Bronchus fibroblast of lung (primary cell): ENCODE results near the gene MCM6. TPM values are rescaled to one million over a fixed set of nuclear protein-coding genes. Genes with fewer than 3 reads are reported as not detected.

Experiments used
- total RNA-seq: library from RNA; depleted of rRNA; stranded (reverse); fragments of >200 nt; gene quantifications from 2 replicates; pipeline ENCODE4 v1.2.3, GENCODE V29; 2015

MCM6 gene
- total RNA-seq: 44.4 and 46.5 TPM in 2 replicates

GRCh38 chr2:135876066-135876711, at the start of gene MCM6:
MCM6 (minus strand) TSS chr2:135876443; CDS start chr2:135876365, 78 bp downstream.

GRCh38 chr2:135836596-135837270, 39.5 kb downstream of the MCM6 start, which contains the start of gene LCT:
LCT (minus strand) TSS chr2:135837184; CDS start chr2:135837169, 15 bp downstream.

Other genes with a start within 250 kb of the MCM6 start
- gene UBXN4, start 134.6 kb downstream of the MCM6 start, total RNA-seq: 24.2 and 28.1 TPM in 2 replicates
- not detected in 2 replicates for gene LCT, start 39.3 kb downstream of the MCM6 start, total RNA-seq
- 48.8 and 62.5 TPM in 2 replicates for gene DARS1, start 109.2 kb upstream of the MCM6 start, total RNA-seq
- gene CXCR4, start 241.7 kb upstream of the MCM6 start, total RNA-seq: not detected in 2 replicates